Stimulated activated naive CD8-positive, alpha-beta T cell treated with anti-CD3 and anti-CD28 coated beads, Interleukin-15, Interleukin-2, amounts not matched to agents 100 U/mL and 50 U/mL, for 24 hours (primary cell): ENCODE data around the gene ZMYND10.

Experiments used
- ATAC-seq: fragments of 150-1000 bp; cut with Tn5 transposase; one replicate; pipeline ENCODE4 v1.10.0; 2021
- DNase-seq: peaks from one replicate; pipeline ENCODE4 v3.0.0; 2021

ZMYND10 gene

GRCh38 chr3:50370594-50370993, 25.1 kb upstream of the ZMYND10 start:
- DNase-seq (no peak), ATAC-seq (no peak)

- DNase-seq (no peak), ATAC-seq (no peak)
Observed at GRCh38 chr3:50369012-50369670, 23.6 kb upstream of the ZMYND10 start.

DNA sequence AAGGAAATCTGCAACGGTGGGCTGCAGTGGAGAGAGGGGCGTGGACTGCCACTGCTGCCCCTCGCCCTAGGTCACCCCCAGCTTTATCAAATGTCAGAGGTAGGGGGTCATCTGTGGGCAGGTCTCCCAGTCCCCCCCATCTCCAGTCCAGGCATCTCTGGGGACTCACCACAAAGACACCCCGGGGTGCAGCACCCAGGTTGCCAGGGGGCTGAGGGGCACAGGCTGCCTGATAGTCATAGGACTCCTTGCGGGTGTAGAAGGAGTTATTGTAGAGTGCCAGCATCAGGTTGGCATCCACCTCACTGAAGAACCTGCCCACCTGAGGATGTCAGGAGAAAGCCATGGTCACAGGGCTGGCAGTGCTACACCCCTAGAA, 20.3 kb upstream of the ZMYND10 start:
- no peak for ATAC-seq

GRCh38 chr3:50365080-50365841, 19.7 kb upstream of the ZMYND10 start:
- peak; percentile 92 for ATAC-seq

More for the DNA sequence above, 20.3 kb upstream of the ZMYND10 start:
- no peak for DNase-seq

DNA sequence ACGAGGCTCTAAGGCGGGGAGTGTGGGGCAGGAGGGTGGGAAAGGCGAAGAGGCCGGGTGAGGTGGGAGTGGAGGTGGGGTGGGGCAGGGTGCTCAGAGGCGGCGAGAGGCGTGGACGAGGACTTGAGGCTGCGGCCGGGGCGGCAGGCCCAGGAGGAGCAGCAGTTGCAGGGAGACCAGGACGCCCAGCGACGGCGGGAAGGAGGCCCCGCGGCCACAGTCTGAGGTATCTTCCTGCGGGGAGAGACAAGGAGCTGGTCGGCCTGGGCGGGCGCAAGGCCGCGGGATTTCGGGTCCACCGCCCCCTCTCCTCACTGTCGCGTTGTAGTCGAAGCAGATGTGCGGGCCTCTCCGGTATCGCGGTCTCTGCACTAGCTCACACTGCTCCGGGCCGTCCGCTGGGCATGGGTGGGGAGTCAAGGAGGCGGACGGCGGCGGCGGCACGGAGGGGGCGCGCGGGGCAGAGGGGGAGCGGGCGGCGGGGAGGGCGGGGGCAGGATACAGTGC, 19.1 kb upstream of the ZMYND10 start:
- DNase-seq (no peak), ATAC-seq (peak; percentile 16)

More at GRCh38 chr3:50365080-50365841, 19.7 kb upstream of the ZMYND10 start:
- peak; percentile 95 for DNase-seq

DNA sequence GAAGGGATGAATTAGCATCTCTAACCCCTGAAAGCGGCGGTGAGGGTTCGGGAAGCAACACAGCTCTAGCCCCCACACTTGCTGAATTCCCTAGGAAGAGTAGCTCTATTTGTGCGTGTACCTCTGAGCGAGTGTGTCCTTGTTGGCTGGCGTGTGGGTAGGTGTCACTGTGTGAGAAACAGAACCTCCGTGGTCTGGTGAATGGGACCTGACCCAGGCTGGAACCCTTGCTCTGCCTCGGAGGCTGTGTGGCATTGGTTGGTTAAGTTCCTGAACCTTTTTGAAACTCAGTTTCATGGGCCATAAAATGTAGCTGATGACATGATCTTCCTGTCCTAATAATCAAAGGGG, 14.2 kb upstream of the ZMYND10 start:
- ATAC-seq: peak; percentile 8

DNA sequence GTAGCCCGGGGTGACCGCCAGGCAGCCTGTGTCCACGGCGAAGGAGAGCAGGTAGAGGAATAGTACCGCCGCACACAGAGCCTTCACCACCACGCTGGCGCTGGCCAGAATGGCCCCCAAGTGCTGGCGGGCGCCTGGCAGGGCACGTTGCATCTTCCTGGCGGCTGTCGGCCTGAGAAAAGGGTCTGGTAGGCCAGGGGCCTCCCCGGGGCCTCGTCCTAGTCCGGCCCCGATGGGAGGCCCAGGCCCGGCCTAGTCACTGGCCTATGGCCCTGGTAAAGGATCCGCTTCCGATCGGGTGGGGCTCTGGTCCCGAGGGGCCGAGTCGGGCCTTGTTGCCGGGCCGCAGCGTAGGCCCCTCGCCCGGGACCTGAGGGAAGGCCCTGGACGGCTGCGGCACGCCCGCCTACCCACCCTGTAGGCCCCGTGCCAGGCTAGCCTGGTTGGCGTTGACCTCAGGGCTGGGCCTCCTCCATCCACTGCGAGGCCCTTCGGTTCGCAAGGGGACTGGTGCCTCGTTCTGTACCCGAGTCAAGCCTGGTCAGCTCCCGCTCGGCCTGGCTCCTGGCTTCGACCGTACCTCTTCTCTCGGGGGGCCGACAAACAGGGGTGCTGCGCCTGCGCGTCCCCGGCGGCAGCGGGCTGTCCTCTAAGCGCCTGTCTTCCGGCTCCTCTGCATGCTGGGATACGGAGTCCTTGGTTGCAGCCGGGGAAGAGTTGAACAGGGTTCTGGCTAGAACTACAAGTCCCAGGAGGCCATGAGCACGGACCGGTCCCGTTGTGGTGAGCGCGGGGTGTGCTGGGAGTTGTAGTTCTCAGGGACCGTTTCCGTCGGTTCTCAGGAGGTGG, 13.6 kb upstream of the ZMYND10 start, which contains the start of gene TMEM115:
TMEM115 (minus strand) TSS at position 611 of the 849 bp plus-strand sequence; CDS start at position 153, 458 bp downstream.
- DNase-seq: peak; percentile 93
- ATAC-seq: peak; percentile 100

More for the DNA sequence above, 14.2 kb upstream of the ZMYND10 start:
- no peak for DNase-seq

GRCh38 chr3:50358355-50358910, 12.9 kb upstream of the ZMYND10 start:
- DNase-seq: no peak
- no peak for ATAC-seq

- DNase-seq (no peak), ATAC-seq (no peak)
Observed at GRCh38 chr3:50357481-50357880, 11.9 kb upstream of the ZMYND10 start.

GRCh38 chr3:50356553-50356952, 11.0 kb upstream of the ZMYND10 start:
- no peak for ATAC-seq
- no peak for DNase-seq

GRCh38 chr3:50355829-50356552, 10.5 kb upstream of the ZMYND10 start:
- ATAC-seq (no peak), DNase-seq (no peak)

GRCh38 chr3:50354850-50355249, 9.3 kb upstream of the ZMYND10 start:
- no peak for DNase-seq
- ATAC-seq: no peak

GRCh38 chr3:50354186-50354764, 8.7 kb upstream of the ZMYND10 start:
- no peak for DNase-seq
- no peak for ATAC-seq

- DNase-seq (no peak), ATAC-seq (no peak)
Observed at GRCh38 chr3:50353245-50354004, 7.9 kb upstream of the ZMYND10 start.

GRCh38 chr3:50352781-50353180, 7.2 kb upstream of the ZMYND10 start:
- ATAC-seq (no peak), DNase-seq (no peak)

DNA sequence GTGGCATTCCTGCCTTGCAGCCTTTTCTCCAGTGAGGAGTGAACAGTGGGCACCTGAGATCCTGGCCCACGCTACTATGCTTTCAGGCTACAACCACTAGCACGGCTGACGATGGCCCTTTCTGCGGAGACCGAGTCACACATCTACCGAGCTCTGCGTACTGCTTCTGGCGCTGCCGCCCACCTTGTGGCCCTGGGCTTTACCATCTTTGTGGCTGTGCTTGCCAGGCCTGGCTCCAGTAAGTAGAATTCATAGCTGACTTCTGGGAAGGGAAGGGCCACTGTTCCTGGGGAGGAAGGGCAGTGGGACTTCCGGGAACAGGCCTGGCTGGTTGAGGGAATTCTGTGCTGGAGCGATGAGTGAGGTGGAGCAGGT, 5.8 kb upstream of the ZMYND10 start:
- DNase-seq: no peak
- ATAC-seq: no peak

- peak; percentile 91 for ATAC-seq
- DNase-seq: peak; percentile 99
Observed at GRCh38 chr3:50350527-50351322, 5.2 kb upstream of the ZMYND10 start, which contains the start of the genes CYB561D2 and NPRL2. Gene CYB561D2, plus strand, starts transcription at chr3:50350862. Its CDS starts 572 bp downstream, at chr3:50351434. Gene NPRL2, minus strand, starts transcription at chr3:50350775. Its CDS starts 123 bp downstream, at chr3:50350652.

DNA sequence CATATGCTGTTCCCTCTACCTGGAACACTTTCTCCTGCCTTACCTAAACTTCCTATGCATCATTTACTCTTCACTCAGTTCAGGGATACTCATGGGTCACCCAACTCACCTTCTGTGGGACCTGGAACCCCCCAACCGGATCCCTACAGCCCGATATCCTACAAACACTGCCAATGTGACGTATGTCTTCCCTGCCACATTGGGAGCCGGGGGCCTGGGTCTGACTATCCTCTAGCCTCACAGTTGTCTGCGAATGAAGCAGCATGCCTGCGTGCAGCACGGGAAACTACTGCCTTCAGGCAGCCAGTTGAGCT, 4.6 kb upstream of the ZMYND10 start:
- ATAC-seq (no peak), DNase-seq (no peak)

DNA sequence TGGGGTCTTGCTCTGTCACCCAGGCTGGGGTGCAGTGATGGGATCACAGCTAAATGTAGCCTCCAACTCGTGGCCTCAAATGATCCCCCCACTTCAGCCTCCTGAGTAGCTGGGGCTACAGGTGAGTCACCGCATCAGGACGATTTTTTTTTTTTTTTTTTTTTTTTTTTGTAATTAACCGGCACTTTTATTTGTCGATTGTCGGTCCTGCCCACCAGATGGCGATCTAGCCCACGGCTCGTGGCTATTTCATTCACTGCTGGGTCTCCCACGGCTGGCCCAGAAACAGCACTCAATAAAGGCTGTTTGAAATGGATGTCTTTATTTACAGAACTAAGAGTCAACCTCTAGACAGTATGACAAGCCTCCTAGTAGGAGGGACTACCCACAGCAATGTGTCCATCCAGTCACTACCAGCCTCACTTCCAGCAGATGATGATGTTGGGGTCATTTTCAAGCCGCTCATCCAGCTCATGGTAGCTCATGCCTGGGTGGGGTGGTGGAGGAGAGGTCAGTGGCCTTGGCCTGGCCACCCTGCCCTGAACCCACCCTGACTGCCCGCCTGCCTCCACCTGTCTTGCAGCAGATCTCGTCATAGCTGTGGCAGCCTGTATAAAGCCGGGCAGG, 1.8 kb upstream of the ZMYND10 start:
- ATAC-seq (no peak), DNase-seq (peak; percentile 76)
